Thymus (tissue), 11 donors: ENCODE data around the gene FBH1. TPM values are rescaled to one million over a fixed set of nuclear protein-coding genes. Genes with fewer than 3 reads are reported as not detected.

Source experiments
- DNase-seq, 9 donors: peaks; one replicate each; pipeline ENCODE4 v3.0.0-alpha.2; 2013; ENCODE audit warnings: low spot score in 9 of 9, low read depth in 6 of 9, missing footprints in 1 of 9
- H3K27ac ChIP-seq, 2 donors: one replicate each; pipeline ENCODE4 v1.5.1; 2013; ENCODE audit warnings: control low read depth in 1 of 2, low read depth in 1 of 2, low read length in 1 of 2, mild to moderate bottlenecking in 1 of 2, moderate library complexity in 1 of 2
- H3K27me3 ChIP-seq, 2 donors: one replicate each; pipeline ENCODE4 v1.5.1; 2013; ENCODE audit warnings: low read length in 1 of 2; ENCODE audit not compliant: control insufficient read depth in 2 of 2, insufficient read depth in 1 of 2
- H3K36me3 ChIP-seq, 2 donors: one replicate each; pipeline ENCODE4 v1.5.1; 2013; ENCODE audit warnings: low read length in 1 of 2, mild to moderate bottlenecking in 1 of 2, moderate library complexity in 1 of 2; ENCODE audit not compliant: control insufficient read depth in 2 of 2, insufficient read depth in 2 of 2
- H3K4me1 ChIP-seq, 2 donors: one replicate each; pipeline ENCODE4 v1.5.1; 2013; ENCODE audit warnings: low read length in 2 of 2; ENCODE audit not compliant: control insufficient read depth in 2 of 2, insufficient read depth in 2 of 2
- H3K4me3 ChIP-seq, 2 donors: one replicate each; pipeline ENCODE4 v1.5.1; 2013; ENCODE audit warnings: low read length in 2 of 2, control low read depth in 1 of 2, mild to moderate bottlenecking in 1 of 2
- H3K9me3 ChIP-seq, 2 donors: one replicate each; pipeline ENCODE4 v1.5.1; 2013; ENCODE audit warnings: low read length in 1 of 2, mild to moderate bottlenecking in 1 of 2; ENCODE audit not compliant: control insufficient read depth in 2 of 2, insufficient read depth in 1 of 2
- WGBS: extraction: QIAGEN DNeasy Blood & Tissue Kit; methylation state at CpG from one replicate; pipeline ENCODE4 v1.1.7; 2013; 5-methylcytosine and 5-hydroxymethylcytosine counted together
- polyA plus RNA-seq: library from polyadenylated mRNA; stranded (reverse); fragments of 200-250 nt; gene quantifications from one replicate; pipeline ENCODE4 v1.2.3, GENCODE V29; 2013
- total RNA-seq: library from RNA; stranded (reverse); fragments of 120-200 nt; gene quantifications from one replicate; pipeline ENCODE4 v1.2.4, GENCODE V29; 2013
- donor health status: healthy.

Gene FBH1
- total and polyA plus RNA-seq, 2 donors = 52.8 to 97.8 TPM

DNA sequence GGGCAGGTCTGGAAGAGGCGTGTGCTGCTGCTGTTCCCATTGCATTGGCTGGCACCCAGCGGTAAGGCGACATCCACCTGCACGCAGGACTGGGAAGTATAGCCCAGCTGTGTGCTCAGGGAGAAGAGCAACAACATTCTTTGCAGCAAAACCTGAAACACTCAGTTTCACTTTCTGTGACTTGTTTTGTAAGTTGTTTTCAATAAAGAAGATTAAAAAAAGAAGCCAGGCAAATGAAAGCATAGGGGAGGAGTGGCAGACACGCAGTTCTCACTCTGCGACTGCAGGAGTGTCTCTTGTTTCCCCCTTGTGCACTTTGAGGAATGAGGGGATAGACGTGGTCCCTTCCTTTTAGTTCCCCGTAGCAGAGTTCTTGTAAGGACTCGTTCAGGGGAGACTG, 5.8 kb downstream of the FBH1 start:
- Histone ChIP-seq H3K9me3 (peaks cover 2 to 6% of the 10 kb centered on the region in 2 donors), H3K27ac (peak overlapping the region; percentile 88 to 93), H3K4me3 (peak overlapping the region in 1 of 2 donors; percentile 26), H3K36me3 (peaks cover 8 to 44% of the 10 kb centered on the region in 2 donors), H3K4me1 (peaks cover 56 to 63% of the 10 kb centered on the region in 2 donors), H3K27me3 (no peaks in the 10 kb centered on the region)
- DNase-seq = peak in 5 of 9 donors; percentile 41 to 76 (median 50)
- WGBS = 36% methylated on average over 9 of the region's 9 CpGs

DNA sequence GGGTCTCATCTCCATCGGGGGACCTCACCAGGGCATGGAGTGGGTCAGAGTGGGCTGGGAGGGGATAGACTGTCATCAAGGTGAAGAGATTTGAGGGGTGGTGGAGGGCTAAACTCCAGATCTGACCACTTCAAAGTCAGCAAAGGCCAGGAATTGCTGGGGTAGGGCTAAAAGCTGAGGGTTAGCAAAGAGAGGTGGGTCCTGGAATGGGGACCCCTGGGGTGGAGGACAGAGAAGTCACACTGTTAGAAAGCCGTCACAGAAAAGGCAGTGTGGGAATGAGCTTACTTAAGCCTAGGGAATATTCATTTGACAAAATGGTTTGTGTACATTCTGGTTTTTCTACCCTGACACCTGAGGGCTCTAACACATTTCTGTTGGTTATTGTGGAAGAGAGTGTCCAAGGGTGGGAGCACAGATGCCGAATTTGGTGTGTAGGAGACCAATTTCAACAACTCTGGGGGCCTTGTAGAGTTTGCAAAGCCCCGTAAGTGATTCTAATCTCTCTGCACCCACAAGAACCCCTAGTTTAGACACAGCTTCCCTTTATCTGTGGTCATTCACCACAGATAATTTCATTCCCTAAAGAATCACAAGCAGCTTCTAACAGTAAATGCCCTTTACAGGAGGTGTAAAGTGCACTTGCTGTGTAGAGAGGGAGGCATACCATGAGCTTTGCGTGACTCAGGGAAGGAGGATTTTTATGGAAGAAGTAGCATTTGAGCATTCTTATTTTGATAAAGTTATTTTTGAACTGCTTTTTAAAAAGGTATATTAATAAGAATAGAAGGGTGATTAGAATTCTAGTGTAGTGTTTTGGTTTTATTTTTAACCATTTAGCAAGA, 6.4 kb downstream of the FBH1 start:
- peaks cover 50 to 57% of the 10 kb centered on the region in 2 donors for H3K4me1 ChIP-seq
- peaks cover 2 to 6% of the 10 kb centered on the region in 2 donors for H3K9me3 ChIP-seq
- no peaks in the 10 kb centered on the region for H3K27me3 ChIP-seq
- H3K36me3 ChIP-seq = peaks cover 8 to 44% of the 10 kb centered on the region in 2 donors
- WGBS = 89% methylated on average over 5 of the region's 5 CpGs
- peak overlapping the region; percentile 88 to 93 for H3K27ac ChIP-seq
- DNase-seq = no peak
- H3K4me3 ChIP-seq = peak overlapping the region in 1 of 2 donors; percentile 26

DNA sequence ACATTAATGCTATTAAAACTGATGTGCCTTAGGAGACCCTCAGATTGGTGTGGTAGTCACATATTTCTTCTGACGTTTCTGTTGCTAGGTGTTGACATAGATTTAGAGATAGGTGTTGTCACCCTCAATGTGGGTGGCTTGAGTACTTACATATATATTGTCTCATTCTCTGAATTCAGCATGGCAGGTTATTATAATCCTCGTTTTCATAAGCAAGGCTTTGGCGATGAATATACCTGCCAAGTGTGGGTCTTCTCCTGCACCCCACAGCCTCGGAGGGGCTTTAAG, 7.0 kb downstream of the FBH1 start:
- Histone ChIP-seq H3K27ac (peak overlapping the region in 1 of 2 donors; percentile 93), H3K4me3 (no peak overlapping the region), H3K36me3 (peaks cover 8 to 46% of the 10 kb centered on the region in 2 donors), H3K9me3 (peaks cover 2 to 6% of the 10 kb centered on the region in 2 donors), H3K27me3 (no peaks in the 10 kb centered on the region), H3K4me1 (peaks cover 46 to 51% of the 10 kb centered on the region in 2 donors)
- no peak for DNase-seq
- 87% methylated on average over 4 of the region's 4 CpGs for WGBS

DNA sequence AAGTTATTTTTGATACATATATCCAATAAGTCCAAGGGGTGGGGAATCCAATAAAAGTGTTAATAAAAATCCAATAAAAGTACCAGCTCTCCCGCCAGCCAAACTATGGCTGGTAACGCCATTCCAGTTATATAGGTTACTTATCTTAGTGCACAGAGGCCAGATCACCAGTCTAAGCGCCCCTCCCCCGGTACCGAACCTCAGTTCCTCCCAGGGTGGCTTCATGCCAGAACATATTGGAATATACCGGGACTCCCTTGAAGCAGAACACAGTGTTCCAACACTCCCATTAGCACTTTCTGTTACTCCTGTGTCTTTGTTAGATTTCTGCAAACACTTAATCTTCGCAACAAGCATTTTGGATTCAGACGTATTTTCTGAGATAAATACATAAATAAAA, 7.5 kb downstream of the FBH1 start:
- Histone ChIP-seq H3K9me3 (peaks cover 2 to 6% of the 10 kb centered on the region in 2 donors), H3K4me1 (peaks cover 41 to 46% of the 10 kb centered on the region in 2 donors), H3K4me3 (no peak overlapping the region), H3K27ac (no peak overlapping the region), H3K36me3 (peaks cover 8 to 46% of the 10 kb centered on the region in 2 donors), H3K27me3 (no peaks in the 10 kb centered on the region)
- no peak for DNase-seq
- 98% methylated on average over 8 of the region's 8 CpGs for WGBS

DNA sequence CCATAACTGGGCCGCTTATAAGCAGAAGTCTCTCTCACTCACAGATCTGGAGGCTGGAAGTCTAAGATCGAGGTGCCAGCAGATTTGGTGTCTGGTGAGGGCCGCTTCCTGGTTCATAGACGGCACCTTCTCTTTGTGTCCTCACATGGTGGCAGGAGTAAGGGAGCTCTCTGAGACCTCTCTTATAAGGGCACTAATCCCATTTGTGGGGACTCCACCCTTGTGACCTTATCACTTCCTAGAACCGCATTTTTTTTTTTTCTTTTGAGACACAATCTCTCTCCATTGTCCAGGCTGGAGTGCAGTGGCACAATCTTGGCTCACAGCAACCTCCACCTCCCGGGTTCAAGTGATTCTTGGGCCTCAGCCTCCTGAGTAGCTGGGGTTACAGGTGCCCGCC, 8.1 kb downstream of the FBH1 start:
- no peak for DNase-seq
- H3K36me3 ChIP-seq = peaks cover 8 to 46% of the 10 kb centered on the region in 2 donors
- 97% methylated on average over 7 of the region's 7 CpGs for WGBS

DNA sequence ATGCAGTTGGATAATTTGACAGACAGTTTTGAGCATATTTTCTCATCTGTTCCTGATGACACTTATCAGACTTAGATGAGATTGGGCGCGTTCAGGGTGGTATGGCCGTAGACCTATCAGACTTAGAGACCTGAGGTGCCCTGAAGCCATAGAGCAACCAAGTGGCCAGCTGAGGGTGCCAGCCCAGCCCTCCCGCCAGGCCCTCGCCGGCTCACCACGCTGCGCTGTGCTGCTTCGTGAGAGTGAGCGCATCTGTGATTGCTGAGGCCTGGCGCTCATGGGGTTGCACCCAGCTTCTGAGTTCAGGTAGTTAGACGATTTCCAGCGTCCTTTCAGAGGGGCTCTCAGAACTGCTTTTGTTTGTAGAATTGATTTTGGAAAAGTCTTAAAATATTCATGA, 10.2 kb downstream of the FBH1 start:
- WGBS = 99% methylated on average over 13 of the region's 13 CpGs
- H3K9me3 ChIP-seq = peaks cover 2 to 6% of the 10 kb centered on the region in 2 donors

More for the DNA sequence above, 8.1 kb downstream of the FBH1 start:
- Histone ChIP-seq H3K9me3 (peaks cover 2 to 6% of the 10 kb centered on the region in 2 donors), H3K4me1 (peaks cover 34 to 40% of the 10 kb centered on the region in 2 donors), H3K4me3 (no peak overlapping the region), H3K27ac (no peak overlapping the region), H3K27me3 (no peaks in the 10 kb centered on the region)

DNA sequence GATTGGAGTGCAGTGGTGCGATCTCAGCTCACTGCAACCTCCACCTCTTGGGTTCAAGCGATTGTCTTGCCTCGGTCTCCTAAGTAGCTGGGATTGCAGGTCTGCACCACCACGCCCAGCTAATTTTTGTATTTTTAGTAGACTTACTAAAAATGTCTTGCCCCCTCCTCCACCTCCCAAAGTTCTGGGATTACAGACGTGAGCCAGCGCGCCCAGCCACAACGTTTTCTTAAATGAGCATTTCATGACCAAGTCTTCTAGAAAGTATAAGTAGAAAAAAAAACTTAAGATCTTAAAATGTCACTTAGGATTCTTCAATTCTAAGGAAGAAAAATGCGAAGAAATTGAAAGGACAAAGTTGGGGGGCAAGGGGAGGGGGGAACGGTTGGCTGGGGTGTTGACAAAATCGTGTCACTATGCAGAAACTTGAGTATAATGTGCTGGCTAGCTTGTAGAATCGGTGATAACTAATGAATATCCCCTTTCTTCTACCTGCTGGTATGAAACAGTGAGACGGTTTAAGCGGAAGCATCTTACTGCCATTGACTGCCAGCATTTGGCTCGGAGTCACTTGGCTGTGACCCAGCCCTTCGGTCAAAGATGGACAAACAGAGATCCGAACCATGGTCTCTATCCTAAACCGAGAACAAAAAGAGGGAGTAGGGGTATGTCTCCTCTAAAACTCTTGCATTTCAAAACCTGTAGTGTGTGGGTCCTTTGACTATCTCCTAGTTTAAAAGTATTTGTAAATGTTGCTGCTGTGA, 12.7 kb downstream of the FBH1 start:
- no peaks in the 10 kb centered on the region for H3K27me3 ChIP-seq
- H3K27ac ChIP-seq = no peak overlapping the region
- H3K4me3 ChIP-seq = no peak overlapping the region
- DNase-seq = no peak
- peaks cover 2 to 6% of the 10 kb centered on the region in 2 donors for H3K9me3 ChIP-seq
- H3K36me3 ChIP-seq = peaks cover 22 to 36% of the 10 kb centered on the region in 2 donors
- WGBS = 97% methylated on average over 18 of the region's 18 CpGs
- no peaks in the 10 kb centered on the region for H3K4me1 ChIP-seq

More for the DNA sequence above, 10.2 kb downstream of the FBH1 start:
- Histone ChIP-seq H3K27ac (no peak overlapping the region), H3K4me1 (peaks cover 17 to 22% of the 10 kb centered on the region in 2 donors), H3K27me3 (no peaks in the 10 kb centered on the region), H3K4me3 (no peak overlapping the region), H3K36me3 (peaks cover 5 to 39% of the 10 kb centered on the region in 2 donors)
- no peak for DNase-seq

DNA sequence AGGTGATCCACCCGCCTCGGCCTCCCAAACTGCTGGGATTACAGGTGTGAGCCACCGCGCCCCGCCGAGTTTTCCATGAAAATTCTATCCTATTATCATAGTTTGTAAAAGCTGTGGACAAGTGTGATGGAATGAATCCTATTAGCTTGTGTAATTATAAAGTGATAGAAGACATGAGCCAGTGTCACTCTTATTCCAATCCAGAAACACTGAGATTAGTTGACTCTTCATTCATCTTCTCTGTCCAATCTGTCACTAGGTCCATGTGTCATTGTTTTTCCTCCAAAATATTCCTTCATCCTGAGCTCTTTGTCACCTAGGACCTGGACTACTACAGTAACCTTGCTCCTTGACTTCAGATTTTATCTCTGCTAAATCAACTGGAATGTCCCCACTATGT, 13.5 kb downstream of the FBH1 start:
- Histone ChIP-seq H3K4me1 (no peaks in the 10 kb centered on the region), H3K27me3 (no peaks in the 10 kb centered on the region), H3K36me3 (peaks cover 20 to 34% of the 10 kb centered on the region in 2 donors), H3K4me3 (no peak overlapping the region), H3K9me3 (no peaks in the 10 kb centered on the region), H3K27ac (no peak overlapping the region)
- DNase-seq = no peak
- WGBS = 97% methylated on average over 6 of the region's 6 CpGs

DNA sequence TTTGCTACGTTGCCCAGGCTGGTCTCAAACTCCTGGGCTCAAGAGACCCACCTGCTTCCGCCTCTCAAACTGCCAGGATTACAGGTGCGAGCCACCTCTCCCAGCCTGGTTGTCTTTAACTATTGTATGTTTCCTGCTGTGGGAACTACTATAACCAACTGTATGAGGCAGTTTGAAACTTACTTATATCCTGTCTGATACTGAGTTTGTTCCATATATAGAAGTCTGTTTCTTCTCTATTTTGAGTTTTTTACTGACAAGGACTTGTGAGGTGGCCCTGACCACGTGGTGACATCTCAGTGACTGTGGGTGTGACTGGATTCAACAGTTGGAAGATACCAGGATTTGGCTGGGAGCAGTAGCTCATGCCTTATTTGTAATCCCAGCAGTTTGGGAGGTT, 14.2 kb downstream of the FBH1 start:
- Histone ChIP-seq H3K4me3 (no peak overlapping the region), H3K4me1 (no peaks in the 10 kb centered on the region), H3K36me3 (peaks cover 27 to 36% of the 10 kb centered on the region in 2 donors), H3K27ac (no peak overlapping the region), H3K9me3 (no peaks in the 10 kb centered on the region), H3K27me3 (no peaks in the 10 kb centered on the region)
- 58% methylated on average over 4 of the region's 4 CpGs for WGBS
- DNase-seq = no peak
